ENCODE measurements around the gene ACSL3.

The ACSL3 gene

GRCh38 chr2:222884114-222884771, 23.4 kb downstream of the ACSL3 start:
- no peak for DNase-seq

DNA sequence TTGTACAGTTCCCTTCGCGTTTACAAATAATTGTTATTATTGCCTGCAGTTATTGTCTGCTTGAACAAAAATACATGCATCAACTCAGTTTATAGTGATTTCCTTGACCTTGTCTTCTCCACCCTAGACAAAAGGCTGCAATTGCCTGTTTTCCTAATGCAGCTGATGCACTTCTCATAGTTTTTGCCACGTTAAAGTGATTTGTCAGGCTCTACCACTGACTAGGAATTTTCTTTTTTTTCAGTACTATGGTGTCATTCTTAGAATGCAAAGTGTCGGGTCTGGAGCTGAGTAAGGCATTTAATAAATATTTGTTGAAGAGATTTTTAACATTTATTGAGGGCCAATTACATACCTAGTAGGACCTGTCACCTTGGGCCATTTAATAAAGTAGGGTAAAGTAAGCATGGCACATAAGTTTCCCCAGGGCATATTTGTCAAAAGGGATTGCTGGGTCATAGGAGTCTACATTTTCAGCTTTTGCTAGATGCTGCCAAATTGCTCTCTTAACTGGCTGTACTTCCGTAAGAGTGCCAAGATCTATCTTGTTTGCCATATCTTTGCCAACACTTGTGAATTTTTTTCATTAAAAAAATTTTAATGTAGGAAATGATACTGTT, 24.1 kb downstream of the ACSL3 start:
- no peak for DNase-seq

DNA sequence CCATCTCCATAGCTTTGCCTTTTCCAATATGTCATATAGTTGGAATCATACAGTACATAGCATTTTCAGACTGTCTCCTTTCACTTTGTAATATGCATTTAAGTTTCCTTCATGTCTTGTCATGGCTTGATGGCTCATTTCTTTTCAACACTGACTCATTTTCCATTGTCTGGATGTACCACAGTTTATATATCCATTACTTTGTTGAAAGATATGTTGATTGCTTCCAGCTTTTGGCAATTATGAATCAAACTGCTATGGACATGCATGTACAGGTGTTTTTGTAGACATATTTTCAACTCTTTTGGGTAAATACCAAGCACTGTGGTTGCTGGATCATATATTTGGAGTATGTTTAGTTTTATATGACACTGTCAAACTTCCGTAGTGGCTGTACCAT, 26.3 kb downstream of the ACSL3 start:
- no peak for DNase-seq

- DNase-seq, result no peak
Observed at GRCh38 chr2:222888716-222889115, 27.9 kb downstream of the ACSL3 start.

DNA sequence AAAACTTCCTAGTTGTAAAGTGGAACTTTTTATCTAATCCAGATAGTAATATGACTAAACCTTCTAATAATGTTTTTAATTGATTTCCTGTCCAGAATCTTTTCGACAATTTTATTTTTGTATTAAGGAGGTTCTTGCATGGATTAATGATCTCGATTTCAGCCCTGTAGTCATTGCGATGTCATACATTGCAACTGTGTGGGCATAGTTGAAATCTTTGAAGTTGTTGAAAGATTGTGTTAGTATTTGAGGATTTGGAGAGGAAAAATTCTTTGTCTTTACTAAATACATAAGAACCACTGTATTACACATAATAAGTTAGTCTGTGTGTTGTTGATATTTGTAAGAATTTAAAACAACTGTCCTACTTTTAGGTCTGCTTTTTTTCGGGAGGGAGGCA, 31.1 kb downstream of the ACSL3 start:
- DNase-seq, result no peak

DNA sequence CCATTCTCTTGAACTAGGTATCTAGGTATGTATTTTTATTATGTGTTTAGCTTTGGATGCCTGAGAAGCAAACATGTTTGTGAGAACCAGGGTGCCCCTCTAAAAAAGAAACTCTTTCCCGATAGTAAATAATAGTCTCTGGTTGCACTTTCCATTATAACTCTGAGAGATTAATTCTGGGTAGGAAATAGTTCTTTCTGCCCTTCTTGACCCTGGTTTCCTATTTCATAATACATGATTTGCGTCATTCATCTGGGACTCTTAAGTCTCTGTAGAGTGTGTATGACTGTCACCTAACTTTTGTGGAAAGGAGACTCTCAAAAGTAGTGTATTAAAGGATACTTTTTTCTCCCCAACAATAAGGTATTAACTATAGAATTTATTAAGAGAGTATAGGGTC, 31.5 kb downstream of the ACSL3 start:
- no peak for DNase-seq

DNA sequence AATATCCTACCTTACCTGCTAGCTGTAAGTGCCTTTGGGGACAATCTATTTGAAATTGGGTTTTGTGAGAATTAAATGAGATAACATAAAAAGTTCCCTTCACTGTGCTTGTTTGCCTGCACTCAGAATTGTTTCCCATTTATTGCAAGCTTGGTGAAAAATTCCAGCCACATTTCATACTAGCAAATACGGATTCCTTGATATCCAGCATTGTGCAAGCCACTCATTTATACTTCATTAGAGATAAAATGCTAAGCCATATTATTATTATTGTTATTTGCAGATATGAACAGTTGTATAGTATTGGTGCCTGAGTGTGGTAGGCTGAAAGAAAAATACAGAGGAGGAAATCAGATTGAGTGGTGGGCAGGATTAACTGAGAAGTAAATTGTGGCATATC, 31.9 kb downstream of the ACSL3 start:
- DNase-seq, result no peak

DNA sequence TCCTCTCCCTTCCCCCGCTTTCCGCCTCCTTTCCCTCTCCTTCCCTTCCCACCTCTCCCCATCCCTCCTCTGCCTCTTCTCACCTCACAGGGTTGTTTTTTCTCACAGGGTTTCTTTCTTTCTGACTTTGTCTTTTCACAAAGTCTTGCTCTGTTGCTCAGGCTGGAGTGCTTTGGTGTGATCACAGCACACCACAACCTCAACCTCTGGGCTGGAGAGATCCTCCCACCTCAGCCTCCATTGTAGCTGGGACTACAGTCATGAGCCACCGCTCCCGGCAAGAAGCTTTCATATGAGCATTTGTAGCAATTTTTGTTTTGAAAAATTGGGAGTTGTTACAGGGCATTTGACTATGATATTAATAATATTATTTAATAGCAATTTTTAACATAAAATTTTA, 32.9 kb downstream of the ACSL3 start:
- DNase-seq, result no peak

DNA sequence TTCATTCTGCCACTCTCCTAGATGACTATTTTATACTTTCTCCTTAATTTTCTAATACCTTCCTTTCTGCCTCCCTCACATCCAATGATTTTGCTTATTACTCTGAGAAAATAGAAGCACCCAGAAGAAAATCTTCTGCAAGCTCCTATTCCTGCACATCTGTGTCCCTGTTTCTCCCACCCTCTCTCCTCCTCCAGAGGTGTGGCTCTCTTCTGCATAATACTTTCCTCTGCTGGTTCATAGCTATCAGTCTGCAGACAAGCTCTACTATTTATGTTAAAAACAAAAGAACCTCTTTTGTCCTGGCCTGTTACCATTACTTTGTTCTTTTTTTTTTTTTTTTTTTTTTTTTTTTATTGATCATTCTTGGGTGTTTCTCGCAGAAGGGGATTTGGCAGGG, 34.3 kb downstream of the ACSL3 start:
- no peak for DNase-seq

GRCh38 chr2:222897898-222898297, 37.1 kb downstream of the ACSL3 start:
- DNase-seq, result no peak

DNA sequence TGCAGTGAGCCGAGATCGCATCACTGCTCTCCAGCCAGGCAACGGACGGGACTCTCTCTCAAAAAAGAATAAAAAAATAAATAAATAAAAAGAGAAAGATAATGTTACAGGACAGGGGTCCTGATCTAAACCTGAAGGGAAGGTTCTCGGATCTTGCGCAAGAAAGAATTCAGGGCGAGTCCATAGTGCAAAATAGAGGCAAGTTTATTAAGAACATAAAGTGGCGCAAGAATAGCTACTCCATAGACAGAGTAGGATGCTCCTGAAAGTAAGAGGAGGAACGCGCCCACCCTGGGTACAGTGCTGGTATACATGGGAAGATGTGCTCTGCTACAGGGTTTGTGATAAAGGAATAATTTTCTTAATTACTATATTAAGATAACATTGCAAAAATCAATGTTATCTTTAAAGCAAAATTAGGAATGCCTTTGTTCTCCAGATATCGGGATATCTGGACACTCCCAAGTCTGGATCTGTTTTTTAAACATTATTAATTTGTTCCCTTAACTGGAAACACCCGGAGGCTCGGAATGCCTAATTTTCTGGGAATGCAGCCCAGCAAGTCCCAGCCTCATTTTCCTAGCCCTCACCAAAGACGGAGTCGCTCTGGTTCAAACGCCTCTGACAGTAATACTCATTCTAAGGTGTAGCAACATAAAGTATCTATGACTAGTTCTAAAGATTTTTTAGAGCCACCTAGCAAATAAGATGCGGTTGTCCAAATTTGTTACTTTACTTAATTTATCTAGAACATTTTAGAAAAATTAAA, 38.8 kb downstream of the ACSL3 start:
- no peak for DNase-seq

- DNase-seq, result no peak
Observed at GRCh38 chr2:222900354-222900753, 39.5 kb downstream of the ACSL3 start.

- no peak for DNase-seq
Observed at GRCh38 chr2:222902660-222903059, 41.8 kb downstream of the ACSL3 start.

- DNase-seq, result no peak
Observed at GRCh38 chr2:222903234-222904220, 42.7 kb downstream of the ACSL3 start.

DNA sequence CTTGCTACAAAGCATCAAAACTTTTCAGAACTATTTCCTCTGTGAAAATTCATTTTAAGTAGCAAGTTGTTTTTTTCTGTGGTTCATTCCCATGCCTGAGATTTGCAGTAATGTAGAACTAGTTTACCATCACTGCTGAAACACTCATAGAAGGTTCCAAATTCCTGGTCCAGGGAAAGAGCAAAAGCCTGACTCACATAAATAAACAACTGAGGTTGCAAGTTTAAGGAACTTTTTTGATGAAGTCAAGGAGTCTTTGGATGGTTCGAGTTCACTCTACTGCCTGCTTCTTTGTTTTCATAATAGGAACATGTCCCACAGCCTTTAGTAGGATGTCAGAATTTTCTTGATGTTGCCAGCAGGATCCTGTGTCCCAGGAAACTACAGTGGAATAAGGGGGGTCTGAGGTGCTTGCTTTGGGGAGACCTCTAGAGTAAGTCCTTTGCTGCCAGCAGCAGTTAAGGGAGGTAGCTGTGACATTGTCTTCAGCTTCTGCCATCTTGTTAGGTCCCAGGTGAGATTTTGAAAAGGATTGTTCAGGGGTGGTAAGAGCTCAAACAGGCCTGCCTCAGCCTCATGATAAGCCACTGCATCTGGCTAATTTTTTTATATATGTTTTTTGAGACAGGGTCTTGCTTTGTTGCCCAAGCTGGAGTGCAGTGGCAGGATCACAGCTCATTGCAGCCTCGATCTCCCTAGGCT, 43.9 kb downstream of the ACSL3 start:
- DNase-seq, result no peak

DNA sequence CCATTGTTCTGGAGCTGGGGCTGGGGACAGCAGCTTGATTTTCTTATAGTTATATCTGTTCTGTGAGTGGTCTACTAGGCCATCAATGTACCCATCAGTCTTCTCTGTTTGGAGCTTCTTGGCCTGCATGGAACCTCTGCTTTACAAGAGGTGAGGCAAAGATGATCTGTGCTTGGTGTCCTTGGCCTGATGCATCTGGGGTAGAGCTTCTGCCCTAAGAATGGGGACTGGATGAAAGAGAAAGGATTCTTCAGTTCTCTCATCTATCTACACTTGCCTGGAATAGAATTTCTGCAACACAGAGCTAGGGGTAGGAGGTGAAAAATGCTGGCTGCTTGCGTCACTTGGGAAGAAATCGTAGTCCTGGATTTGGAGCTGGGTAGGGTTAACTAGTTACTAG, 46.2 kb downstream of the ACSL3 start:
- DNase-seq, result no peak

- no peak for DNase-seq
Observed at GRCh38 chr2:222907790-222908441, 47.1 kb downstream of the ACSL3 start.

GRCh38 chr2:222909286-222909685, 48.5 kb downstream of the ACSL3 start:
- DNase-seq, result no peak

DNA sequence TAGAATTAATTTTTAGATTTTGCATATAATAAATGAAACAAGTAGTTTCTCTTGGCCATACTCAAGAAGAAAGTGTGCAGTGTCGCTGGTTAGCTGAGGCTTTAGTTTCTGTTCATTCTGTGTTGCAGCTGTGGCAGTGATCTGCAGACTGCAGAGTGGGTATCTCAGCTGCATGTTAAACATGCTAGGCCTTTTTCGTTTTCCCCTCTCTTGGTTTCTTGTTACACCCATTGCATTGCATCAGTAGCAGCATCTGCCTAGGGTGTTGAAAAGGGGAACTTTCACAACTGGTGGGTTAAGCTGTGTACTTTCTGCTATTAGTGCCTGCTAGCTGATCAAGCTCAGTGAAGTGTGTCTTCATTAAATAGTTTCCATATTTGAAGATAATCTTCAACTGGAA, 51.3 kb downstream of the ACSL3 start:
- no peak for DNase-seq

DNA sequence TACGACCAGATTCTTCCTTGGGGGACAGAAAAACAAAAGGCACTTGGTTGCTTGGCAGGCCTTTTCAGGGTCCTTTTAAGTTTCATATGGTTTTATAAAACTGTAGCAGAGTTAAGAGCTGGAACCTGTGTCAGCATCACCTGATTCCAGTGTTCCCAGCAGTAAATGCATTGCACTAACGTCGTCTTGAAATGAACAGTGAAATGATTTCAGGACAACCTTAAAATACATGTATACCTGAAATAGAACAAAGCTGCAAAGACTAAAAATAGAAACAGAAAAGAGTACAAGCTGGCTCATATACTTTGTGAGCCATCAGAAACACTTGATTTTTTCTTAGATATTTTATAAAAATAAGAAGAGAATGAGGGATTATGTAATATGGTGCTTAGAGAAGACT, 51.9 kb downstream of the ACSL3 start:
- DNase-seq, result no peak

DNA sequence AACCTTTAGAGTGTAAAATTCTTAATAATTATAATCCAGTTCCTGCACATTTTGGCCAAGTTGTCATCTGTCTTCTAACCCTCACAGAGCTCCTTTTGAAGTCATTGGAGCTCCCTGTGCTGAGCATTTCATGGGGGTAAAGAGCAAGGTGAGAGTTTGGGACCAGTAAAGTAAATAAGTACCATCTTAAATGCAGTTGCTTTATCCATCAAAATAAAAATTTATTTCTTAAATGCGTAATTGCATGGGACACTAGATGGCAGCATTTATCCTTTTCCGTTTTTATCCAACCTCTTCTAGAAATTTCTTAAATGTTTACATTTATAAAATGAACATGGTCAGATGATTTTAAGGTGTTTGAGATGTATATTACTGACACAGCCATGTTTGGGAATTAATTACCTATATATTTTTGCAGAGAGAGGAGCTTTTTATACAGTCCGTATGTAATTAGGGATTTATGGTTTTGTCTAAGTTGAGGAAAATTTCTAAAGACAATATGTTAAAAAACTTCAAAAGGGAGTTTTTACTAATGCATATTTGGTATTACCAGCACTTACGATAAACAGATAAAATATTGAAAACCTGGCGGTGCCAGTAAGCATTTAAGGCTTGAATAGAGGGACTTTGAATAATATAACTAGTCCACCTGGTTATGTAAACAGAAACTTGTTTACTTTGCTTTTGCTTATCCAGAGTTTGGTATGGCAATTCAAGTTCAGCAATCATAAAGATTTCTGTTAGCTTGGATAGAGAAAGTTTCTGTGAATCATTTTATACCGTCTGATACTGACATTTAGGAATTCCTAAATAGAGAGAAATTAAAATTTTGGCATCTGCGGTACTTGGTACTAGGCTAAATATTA, 54.5 kb downstream of the ACSL3 start:
- no peak for DNase-seq
